PFSK-1 (cell line): ENCODE measurements around the gene IGFLR1.

ENCODE experiments used
- POLR2AphosphoS5 ChIP-seq: IDR thresholded peaks from 2 replicates; pipeline ENCODE4 v1.6.1; 2012; ENCODE audit warnings: low read depth, mild to moderate bottlenecking, control low read depth, low read length, moderate library complexity
- TAF1 ChIP-seq: IDR thresholded peaks from 2 replicates; pipeline ENCODE4 v1.6.1; 2012; ENCODE audit warnings: low read length, control low read depth, borderline replicate concordance; ENCODE audit not compliant: insufficient read depth

DNA sequence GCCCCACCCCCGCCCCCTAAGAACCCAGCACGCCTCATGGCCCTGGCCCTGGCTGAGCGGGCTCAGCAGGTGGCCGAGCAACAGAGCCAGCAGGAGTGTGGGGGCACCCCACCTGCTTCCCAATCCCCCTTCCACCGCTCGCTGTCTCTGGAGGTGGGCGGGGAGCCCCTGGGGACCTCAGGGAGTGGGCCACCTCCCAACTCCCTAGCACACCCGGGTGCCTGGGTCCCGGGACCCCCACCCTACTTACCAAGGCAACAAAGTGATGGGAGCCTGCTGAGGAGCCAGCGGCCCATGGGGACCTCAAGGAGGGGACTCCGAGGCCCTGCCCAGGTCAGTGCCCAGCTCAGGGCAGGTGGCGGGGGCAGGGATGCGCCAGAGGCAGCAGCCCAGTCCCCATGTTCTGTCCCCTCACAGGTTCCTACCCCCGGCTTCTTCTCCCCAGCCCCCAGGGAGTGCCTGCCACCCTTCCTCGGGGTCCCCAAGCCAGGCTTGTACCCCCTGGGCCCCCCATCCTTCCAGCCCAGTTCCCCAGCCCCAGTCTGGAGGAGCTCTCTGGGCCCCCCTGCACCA is 45.1 kb upstream of the IGFLR1 start:
- no peak for TF ChIP-seq POLR2AphosphoS5
- no peak for TF ChIP-seq TAF1
